ENCODE data around the gene GRID1.

DNA sequence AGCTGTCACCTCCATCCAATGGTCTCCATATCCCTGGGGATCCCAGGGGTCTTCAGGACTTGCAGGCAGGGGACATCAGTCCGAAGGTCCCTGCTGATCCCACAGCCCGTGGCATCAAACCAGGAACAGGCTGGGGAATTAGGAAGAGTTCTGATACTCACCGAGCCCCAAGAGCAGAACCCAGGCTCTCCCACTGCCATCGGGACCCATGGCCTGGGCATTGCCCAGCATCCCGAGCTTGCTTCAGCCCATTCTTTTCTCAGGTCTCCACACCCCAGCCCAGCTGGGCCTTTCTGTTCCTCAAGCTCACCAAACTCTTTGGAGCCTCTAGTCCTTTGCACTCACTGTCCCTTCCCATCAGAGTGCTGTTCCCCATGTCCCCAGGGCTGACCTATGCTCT lies 280.9 kb downstream of the GRID1 start:
- TF ChIP-seq, protein P1, sequence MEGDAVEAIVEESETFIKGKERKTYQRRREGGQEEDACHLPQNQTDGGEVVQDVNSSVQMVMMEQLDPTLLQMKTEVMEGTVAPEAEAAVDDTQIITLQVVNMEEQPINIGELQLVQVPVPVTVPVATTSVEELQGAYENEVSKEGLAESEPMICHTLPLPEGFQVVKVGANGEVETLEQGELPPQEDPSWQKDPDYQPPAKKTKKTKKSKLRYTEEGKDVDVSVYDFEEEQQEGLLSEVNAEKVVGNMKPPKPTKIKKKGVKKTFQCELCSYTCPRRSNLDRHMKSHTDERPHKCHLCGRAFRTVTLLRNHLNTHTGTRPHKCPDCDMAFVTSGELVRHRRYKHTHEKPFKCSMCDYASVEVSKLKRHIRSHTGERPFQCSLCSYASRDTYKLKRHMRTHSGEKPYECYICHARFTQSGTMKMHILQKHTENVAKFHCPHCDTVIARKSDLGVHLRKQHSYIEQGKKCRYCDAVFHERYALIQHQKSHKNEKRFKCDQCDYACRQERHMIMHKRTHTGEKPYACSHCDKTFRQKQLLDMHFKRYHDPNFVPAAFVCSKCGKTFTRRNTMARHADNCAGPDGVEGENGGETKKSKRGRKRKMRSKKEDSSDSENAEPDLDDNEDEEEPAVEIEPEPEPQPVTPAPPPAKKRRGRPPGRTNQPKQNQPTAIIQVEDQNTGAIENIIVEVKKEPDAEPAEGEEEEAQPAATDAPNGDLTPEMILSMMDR (IDR thresholded peaks at IDR 0.05; ENCODE audit: low read length): no peak
- TF ChIP-seq EZH2 (IDR thresholded peaks at IDR 0.05; ENCODE audit: borderline replicate concordance, low read length): no peak
